Retinal pigment epithelial cell (primary cell): ENCODE measurements around the gene ROBO1.

Source experiments
- DNase-seq: peaks from one replicate; pipeline ENCODE4 v3.0.0-alpha.2; 2010; ENCODE audit warnings: low read depth
- H3K4me3 ChIP-seq: 2 replicates; pipeline ENCODE4 v1.5.1; 2011; ENCODE audit warnings: mild to moderate bottlenecking, low read length, control low read depth, moderate library complexity
- TF ChIP-seq, protein P1 (sequence below): conservative IDR thresholded peaks from 2 replicates; pipeline ENCODE4 v1.5.1; 2011; ENCODE audit warnings: low read depth, low read length, control low read depth, inconsistent platforms

Gene ROBO1

DNA sequence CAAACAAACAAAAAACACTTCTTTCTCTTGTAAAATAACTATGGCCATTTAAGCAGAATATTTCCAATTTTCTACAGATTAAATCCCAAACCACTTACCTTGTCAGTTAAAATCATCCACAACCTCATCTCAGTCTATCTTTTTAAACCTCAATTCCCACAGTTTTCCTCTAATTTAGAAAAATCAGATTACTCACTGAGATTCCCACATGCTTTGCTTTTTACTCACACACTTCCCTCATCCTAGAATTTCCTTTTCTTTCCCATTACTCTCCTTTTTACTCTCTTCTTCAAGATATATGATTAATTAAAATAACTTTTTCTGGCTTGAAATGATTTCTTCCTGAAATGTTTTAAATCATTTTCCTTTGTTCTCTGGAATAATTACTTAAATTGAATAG is 790.7 kb downstream of the ROBO1 start:
- no peak overlapping the region for H3K4me3 ChIP-seq
- TF ChIP-seq, protein P1, sequence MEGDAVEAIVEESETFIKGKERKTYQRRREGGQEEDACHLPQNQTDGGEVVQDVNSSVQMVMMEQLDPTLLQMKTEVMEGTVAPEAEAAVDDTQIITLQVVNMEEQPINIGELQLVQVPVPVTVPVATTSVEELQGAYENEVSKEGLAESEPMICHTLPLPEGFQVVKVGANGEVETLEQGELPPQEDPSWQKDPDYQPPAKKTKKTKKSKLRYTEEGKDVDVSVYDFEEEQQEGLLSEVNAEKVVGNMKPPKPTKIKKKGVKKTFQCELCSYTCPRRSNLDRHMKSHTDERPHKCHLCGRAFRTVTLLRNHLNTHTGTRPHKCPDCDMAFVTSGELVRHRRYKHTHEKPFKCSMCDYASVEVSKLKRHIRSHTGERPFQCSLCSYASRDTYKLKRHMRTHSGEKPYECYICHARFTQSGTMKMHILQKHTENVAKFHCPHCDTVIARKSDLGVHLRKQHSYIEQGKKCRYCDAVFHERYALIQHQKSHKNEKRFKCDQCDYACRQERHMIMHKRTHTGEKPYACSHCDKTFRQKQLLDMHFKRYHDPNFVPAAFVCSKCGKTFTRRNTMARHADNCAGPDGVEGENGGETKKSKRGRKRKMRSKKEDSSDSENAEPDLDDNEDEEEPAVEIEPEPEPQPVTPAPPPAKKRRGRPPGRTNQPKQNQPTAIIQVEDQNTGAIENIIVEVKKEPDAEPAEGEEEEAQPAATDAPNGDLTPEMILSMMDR, result no peak
- DNase-seq, result no peak

DNA sequence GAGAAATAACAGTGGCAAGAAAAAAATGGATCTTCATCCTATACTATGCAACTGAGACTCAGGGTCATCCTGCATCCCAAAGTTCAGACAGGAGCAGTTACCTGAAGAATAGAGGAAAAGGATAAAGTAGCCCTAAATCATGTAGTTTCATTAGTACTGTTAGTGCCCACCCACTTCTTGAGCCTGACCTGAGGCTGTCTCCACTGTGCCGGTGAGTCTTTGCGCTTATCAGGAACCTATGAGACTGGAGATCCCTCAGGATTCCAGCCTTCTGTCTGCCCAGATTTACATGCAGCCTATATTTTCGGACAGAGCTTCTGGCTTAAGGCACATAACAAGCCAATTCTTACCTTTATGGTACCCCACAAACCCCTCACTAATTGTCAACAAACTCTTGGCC is 791.6 kb downstream of the ROBO1 start:
- no peak for DNase-seq
- no peak overlapping the region for H3K4me3 ChIP-seq
- TF ChIP-seq, protein P1, result no peak

DNA sequence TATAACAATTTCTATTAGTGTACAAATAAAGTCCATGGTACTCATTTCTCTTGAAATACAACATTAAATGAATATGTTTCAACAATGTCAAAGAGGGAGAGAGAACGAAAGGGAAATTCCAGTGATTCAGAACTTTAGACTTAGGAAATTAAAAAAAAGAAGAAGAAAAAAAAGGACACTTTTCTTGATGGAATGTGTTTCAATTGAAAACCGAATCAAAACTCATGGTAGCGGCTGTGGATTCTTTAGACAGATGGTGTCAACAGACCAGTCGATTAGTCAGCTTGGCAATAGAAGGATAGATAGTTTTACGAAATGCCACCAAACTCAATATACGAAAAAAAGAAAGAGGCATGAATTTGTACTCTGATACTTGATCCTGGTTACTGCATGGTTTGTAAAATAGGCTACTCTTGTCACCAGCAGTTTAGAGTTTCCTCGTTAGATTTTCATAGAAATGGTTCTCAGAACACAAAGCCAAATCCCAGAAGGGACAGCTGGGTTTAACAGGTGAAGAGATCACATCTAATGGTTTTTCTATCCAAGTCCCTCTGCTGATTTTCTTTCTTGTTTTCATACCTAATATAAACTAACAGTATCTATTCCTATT is 793.5 kb downstream of the ROBO1 start:
- no peak overlapping the region for H3K4me3 ChIP-seq
- TF ChIP-seq, protein P1, result no peak
- no peak for DNase-seq

DNA sequence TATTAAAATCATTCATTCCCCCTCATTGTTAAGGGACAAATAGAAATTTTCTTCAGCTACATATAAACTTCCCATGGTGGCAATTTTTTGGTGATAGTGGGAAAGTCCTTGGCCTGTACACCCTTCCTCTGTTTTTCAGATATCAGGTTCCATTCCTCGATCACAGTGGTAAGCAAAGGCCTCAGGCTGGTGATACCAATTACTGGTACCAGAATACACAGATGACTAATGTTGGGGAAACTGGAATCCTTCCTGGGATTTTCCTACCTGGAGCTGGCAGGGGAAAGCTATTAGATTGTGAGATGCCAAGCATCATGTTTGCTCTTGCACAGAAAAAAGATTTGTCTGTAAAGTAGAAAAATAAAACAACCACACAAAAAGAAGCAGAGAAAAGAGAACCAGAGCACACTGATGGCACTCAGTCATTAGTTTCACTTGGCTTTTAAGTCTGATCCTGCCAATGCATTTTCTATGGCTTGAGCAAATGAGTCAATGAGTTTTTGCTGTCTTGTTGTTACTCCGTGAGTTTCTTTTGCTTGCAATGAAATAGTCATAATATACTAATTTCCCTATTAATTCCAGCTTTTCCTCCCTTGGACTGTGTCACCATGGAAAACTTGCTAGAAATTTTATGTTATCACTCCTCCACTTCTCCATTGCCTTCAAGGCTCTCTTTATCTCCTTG is 795.0 kb downstream of the ROBO1 start:
- TF ChIP-seq, protein P1, result no peak
- H3K4me3 ChIP-seq, result no peak overlapping the region
- DNase-seq, result no peak

DNA sequence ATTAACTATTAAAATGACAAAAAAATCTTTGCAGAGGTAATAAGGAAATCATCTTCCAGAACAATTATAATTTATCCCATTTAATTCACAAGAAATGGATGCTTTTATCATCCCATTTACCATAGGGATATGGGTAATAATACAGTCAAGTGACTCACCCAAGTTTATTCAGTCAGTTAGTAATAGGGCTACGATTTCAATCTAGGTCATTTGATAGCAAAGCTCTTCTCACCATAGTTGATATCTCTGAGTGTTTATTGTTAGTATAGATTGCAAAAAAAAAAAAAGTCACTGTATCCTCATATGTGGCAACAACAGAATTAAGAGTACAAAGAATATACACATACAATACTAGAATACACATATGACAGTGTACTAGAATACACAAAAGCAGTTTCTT is 797.1 kb downstream of the ROBO1 start:
- no peak overlapping the region for H3K4me3 ChIP-seq
- TF ChIP-seq, protein P1, result no peak
- DNase-seq, result no peak

DNA sequence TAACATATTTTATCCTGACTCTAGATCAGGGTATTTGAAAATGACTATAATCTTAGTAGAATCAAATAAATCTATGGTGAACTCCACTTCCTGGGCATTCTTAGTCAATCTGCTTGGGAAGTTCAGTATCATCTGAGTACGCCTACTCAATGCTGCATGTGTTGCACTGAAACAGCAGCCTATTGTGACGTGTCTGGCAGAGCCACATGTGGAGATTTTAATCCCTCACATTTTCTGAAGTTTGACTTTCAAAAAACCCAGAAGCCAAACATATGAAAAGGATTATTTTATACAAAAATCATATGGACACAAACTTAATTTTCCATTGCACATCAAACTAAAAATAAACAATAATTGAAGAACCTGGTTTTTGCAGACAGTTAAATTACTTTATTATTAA is 798.3 kb downstream of the ROBO1 start:
- TF ChIP-seq, protein P1, result no peak
- DNase-seq, result no peak
- H3K4me3 ChIP-seq, result no peak overlapping the region

DNA sequence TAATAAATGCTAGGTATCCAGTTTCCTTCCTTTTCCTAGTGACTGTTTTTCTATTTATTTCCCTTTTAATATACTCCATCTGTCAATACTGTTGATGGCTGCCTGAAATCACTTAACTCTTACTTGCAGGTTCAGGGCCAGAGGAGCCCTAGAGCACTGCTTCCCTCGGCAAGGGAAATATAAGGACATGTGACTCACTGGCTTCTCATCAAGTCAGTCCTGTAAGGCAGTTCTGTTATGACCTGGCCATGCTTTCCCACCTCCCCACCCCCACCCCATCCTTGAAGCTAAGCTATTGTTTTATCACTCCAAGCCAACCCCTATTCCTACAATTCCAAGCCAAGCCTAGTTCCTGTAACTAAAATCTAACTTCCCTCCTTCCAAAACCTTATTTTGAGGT is 800.7 kb downstream of the ROBO1 start:
- DNase-seq, result no peak
- TF ChIP-seq, protein P1, result no peak
- no peak overlapping the region for H3K4me3 ChIP-seq
